Fibroblast of lung (primary cell): ENCODE measurements around the gene ATG2A.

Experiments used
- EZH2 ChIP-seq: IDR thresholded peaks from 2 replicates; pipeline ENCODE4 v1.5.1; 2012; ENCODE audit warnings: low read length, control low read depth, mild to moderate bottlenecking; ENCODE audit errors: missing control alignments
- TF ChIP-seq, protein P1 (sequence below), 2 donors: IDR thresholded peaks in 1 of 2; conservative IDR thresholded peaks in 1 of 2; 1 replicate in 1 of 2; 2 replicates in 1 of 2; pipeline ENCODE4 v1.5.1; 2011 to 2012; ENCODE audit warnings: low read length in 2 of 2, control low read depth in 1 of 2, inconsistent platforms in 1 of 2, low read depth in 1 of 2, mild to moderate bottlenecking in 1 of 2

DNA sequence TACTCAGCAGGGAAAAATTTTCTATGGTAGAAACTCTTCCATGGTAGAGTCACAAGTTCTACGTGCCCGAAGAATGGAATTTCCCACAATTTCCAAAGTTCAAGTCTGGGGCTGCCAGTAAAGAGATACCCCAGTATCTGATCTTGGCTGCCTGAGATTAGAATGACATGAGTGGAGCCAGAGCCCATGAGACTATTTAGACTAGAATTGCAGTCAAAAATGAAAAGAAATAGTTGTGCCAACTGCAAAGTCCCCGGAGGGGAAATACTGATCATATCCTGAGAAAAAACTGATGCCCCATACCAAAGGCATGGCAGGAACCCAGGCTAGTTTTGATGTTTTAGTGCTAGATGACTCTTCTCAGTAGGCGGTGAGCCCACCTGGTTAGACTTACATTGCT is 43.7 kb upstream of the ATG2A start:
- TF ChIP-seq, protein P1, sequence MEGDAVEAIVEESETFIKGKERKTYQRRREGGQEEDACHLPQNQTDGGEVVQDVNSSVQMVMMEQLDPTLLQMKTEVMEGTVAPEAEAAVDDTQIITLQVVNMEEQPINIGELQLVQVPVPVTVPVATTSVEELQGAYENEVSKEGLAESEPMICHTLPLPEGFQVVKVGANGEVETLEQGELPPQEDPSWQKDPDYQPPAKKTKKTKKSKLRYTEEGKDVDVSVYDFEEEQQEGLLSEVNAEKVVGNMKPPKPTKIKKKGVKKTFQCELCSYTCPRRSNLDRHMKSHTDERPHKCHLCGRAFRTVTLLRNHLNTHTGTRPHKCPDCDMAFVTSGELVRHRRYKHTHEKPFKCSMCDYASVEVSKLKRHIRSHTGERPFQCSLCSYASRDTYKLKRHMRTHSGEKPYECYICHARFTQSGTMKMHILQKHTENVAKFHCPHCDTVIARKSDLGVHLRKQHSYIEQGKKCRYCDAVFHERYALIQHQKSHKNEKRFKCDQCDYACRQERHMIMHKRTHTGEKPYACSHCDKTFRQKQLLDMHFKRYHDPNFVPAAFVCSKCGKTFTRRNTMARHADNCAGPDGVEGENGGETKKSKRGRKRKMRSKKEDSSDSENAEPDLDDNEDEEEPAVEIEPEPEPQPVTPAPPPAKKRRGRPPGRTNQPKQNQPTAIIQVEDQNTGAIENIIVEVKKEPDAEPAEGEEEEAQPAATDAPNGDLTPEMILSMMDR (conservative IDR thresholded peaks at IDR 0.05 in 1 of 2, IDR thresholded peaks at IDR 0.05 in 1 of 2; ENCODE audit: low read depth in 1 of 2, low read length in 2 of 2): no peak
- no peak for TF ChIP-seq EZH2
